HG03159 (cell line): ENCODE data around the gene CABLES1.

Experiments
- ATAC-seq: cut with Tn5 transposase; IDR thresholded peaks from one replicate; pipeline ENCODE4 v1.9.1; 2021; ENCODE audit warnings: mild to moderate bottlenecking, moderate library complexity; ENCODE audit not compliant: unreplicated experiment

CABLES1 gene

DNA sequence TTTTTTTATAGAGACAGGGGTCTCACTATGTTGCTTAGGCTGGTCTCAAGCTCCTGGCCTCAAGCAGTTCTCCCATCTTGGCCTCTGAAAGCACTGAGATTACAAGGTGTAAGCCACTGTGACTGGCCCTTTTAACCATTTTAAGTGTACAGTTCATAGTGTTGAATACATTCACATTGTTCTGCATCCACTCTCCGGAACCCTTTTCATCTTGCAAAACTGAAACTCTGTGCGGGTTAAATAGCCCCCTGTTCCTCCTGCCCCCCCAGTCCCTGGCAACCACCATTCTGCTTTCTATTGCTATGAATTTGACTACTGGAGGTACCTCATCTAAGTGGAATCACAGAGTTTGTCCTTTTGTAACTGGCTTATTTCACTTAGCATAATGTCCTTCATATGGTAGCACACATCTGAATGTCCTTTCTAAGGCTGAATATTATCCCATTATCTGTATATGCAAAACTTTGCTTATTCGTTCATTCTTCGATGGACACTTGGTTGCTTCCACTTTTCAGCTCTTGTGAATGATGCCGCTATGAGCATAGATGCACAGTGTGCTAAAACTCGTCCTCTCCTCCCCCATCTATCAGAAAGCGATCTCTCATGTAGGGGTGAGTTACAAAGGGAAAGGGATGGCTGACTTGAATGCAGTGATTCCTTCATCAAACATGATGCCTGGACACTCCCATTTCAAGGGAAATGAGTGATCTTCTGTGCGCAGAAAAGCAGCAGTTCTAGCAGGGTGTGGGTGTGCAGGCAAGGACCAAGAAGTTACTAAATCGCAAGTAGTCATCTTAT lies 30.2 kb downstream of the CABLES1 start:
- ATAC-seq: no peak

DNA sequence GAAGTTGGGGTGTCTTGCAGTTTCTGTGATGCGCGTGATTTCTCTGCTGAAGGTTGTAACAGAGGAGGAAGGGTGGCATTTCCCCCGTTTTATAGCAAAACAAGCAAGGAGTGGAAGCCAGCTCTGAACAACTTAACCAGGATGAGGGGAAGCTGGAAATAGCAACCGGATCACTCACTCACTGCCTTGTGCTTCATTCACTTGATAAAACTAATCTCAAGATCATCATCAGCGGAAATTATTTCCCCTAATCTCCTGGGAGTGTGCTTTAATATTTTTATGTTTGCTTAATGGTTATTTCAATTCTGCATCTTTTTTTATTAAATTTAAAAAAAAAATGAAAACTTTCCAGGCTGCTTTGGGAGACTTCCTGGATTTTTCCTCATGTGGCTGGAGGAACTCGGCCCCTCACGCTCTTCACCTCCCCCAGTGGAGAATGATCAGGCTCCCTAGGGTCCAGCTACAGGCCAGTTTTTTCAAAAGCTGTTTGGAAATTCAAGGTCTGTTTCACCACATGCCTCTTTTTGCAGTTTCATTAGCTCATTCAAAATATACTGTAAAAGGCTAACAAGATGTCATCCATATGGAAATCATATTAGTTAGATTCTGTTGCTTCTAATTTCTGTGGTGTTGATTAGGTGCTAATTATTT lies 31.7 kb downstream of the CABLES1 start:
- ATAC-seq: no peak

DNA sequence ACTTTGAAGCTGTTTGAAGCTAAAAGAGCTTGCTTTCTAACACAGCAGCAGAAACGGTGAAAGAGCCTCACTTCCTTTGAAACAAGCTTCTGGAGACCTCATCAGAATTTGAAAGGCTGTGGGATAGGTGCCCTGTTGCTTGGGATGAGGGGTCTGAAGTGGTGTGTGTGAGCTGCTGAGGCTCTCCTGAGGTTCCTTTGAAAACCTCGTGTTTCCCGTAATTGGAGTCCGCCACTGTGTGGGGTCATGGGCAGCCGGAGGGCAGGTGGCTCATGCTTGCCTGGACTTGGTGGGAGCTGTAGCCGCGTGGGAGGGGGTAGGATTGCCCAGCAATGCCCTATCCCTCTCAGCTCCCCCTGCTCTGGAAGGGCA lies 34.4 kb downstream of the CABLES1 start:
- ATAC-seq: no peak

GRCh38 chr18:23170137-23170536 lies 34.9 kb downstream of the CABLES1 start:
- no peak for ATAC-seq

DNA sequence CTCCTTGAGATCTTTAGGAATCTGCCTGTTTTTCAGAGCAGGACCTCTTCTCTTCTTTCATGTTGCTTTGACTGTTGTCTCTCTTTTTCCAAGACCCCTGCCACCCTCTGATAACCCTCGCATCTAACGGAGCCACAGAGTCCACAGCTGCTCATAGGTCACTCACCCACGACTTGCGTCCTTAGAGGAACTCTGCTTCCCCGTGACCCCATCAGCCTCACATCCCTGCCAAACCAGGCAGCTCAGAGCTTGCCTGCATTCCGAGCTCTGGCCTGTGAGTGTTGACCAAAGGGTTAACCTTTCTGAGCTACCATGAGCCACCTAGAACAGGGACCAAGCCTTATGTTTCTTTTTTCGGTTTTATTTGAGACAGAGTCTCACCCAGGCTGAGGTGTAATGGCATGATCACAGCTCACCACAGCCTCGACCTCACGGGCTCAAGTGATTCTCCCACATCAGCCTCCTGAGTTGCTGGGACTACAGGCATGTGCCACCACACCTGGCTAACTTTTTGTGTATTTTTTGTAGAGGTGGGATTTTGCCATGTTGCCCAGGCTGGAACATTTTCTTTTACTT lies 36.4 kb downstream of the CABLES1 start:
- ATAC-seq: no peak

DNA sequence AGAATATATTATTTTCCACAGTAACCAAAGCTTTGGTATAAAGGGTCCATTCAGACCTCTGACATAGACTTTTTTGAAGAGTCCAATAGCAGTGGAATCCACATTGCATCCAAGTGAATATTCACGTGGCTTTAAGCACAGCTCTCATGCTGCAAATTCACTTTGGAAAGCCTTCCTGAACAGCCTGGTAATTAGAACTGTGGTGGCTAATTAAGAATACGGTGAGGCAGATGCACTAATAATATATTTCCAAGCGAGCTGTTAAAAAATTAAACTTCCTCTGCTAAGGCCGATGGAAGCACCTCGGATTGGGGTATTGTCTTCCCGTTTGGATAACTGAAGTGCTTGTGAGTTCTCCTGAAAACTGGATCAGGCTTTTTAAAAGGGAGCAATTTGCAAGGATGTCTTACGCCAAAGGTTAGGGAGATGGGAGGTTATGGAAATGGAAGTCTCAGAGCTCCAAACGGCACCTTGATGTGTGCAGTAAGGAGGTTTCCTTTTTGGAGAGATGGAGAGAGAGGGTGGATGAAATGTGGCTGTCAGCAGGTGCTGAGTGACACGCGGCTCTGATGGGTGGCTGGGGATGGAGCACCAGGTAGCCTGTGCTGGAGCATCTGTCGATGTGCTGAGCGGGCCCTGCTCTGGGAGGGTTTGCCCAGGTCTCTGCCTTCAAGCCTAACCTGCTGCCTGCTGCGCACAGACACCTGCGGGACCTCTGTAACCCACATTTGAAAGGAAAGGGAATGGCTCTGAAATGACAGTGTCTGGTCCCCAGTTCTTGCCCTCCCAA lies 37.5 kb downstream of the CABLES1 start:
- ATAC-seq: no peak

GRCh38 chr18:23173912-23174311 lies 38.6 kb downstream of the CABLES1 start:
- no peak for ATAC-seq

DNA sequence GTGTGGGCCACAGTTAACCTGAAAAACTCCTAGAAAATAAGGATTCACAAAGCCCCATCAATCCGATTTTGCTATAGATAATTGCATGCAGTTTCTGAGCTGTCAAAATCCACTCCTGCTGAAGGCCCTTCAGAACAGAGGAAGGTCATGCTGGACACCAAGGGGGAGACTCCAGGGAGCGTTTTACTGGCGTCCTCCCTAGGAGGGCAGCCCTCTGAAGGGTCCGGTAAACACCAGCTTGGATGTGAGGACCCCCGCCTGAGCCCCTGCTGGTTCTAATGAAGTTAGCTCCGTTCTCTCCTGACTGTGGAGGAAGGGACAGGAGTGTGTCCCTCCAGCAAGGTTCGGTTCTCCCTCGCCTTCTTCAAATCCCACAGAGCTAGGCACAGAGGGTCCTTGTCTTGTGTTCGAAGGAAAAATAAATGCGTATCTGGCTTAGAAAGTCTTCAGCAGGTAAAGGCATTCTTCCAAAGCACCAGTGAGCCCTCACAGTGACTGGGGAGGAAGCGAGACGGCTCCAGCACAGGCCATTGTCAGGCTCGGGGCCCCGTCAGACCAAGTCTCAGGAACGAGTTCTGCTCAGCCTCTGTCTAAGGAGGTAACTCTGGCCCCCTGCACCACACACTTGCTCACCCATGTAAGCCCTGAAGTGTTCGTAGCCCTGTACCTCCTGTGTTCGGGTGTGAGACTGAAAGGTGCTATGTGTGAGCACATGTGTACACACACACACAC lies 41.6 kb downstream of the CABLES1 start:
- no peak for ATAC-seq

DNA sequence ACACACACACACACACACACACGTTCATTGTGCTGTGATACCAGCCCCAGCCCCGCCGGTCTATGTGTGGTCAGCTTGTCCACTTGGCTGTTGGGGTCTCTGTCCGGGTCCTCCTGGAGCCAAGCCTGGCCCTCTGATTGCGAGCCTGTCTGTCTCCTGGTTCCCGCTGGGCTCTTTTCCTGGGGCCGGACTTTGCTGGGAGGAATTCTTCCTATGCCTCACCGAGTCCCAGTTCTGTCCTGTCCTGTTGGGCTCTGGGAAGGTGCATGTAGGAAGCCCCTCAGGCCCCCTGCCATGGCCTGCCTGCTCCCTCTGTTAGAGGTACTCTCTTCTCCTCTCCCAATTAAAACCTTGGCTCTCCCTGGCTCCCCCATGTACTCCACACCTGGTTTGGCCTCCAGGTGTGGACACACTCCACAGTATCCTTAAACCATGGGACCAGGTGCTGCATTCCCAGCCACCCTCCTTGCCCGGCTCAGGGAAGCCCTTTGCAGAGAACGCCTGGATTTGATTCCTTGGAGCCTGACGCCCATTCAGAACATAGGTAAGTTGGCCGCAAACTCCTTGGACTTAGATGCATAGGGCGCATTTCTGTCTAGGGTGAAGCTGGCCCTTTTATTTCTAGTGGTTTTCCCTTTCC lies 42.3 kb downstream of the CABLES1 start:
- no peak for ATAC-seq

GRCh38 chr18:23178201-23178600 lies 42.9 kb downstream of the CABLES1 start:
- ATAC-seq: no peak

DNA sequence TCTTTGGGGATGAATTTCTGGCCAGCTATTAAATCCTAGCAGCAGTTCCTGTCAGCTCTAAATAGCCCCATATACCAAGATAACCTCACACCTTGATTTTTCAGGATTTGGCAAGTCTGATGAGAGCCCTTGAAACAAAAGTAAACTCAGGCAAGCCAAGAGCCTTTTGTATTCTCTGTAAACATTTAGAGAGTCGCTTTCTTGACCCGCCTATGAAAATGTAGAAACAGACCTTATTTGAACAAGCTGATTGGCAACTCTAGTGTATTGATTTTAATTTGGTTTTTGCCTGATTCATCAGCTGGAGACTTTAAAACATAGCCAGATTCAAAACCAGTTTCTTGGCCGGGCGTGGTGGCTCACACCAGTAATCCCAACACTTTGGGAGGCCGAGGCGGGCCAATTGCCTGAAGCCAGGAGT lies 43.4 kb downstream of the CABLES1 start:
- ATAC-seq: no peak

GRCh38 chr18:23179416-23179815 lies 44.1 kb downstream of the CABLES1 start:
- ATAC-seq: no peak

GRCh38 chr18:23181547-23181946 lies 46.3 kb downstream of the CABLES1 start:
- ATAC-seq: no peak

DNA sequence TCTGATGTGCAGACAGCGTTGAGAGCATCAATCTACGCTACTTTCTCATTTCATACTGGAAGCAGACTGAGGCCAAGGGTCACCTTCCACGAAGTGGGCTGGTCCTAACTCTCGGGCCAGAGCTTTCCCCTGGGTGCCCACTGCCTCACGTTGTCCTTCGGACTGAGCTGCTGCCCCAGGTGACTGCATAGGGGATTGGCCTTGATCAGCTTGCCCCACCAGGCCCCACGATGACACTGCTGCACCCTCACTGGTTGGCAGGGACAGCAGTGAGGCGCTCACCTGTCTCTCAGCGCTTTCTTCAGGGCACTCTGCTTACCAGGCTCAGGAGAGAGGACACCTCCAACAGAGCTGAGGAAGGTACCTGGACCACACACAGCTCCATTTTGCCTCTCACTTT lies 47.3 kb downstream of the CABLES1 start:
- no peak for ATAC-seq

- no peak for ATAC-seq
These were observed 48.3 kb downstream of the CABLES1 start for GRCh38 chr18:23183411-23184150.

DNA sequence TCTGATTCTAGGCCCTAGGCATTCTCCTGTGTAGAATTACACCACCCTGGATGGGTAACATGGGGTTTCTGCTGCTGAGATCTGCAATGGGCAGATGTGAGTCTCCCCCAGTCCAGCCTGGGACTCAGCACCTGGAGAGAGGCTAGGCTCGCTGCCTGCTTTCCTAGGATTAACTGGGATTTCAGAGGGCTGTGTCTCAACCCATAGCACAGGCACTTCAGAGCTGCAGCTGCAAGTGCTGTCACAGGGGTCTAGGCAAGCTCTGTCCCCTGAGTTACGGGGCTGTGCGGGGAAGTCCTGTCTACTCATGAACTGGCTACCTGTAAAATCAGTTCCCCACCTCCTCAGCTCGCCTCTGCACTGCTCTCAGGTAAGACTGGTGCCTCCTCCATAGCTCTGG lies 51.5 kb downstream of the CABLES1 start:
- ATAC-seq: no peak

GRCh38 chr18:23188068-23188760 lies 52.9 kb downstream of the CABLES1 start:
- no peak for ATAC-seq

- no peak for ATAC-seq
These were observed 53.8 kb downstream of the CABLES1 start for GRCh38 chr18:23189099-23189498.
